K562 (cell line): ENCODE measurements around the gene LILRA6. TPM values are rescaled to one million over a fixed set of nuclear protein-coding genes. Genes with fewer than 3 reads are reported as not detected.

Source experiments
- ATAC-seq: fragments of 200-7000 bp; cut with Tn5 transposase; 3 replicates; pipeline ENCODE4 v1.9.1; 2020; ENCODE audit warnings: moderate library complexity
- BruUV-seq: library from RNA; stranded (reverse); fragments of 400-500 nt; replicated peaks from 2 replicates; lab custom pipeline; 2021; lab: Mats Ljungman, UMichigan
- CTCF ChIA-PET: fragments of 300-600 bp; formaldehyde crosslinking; extraction: SDS; loops from one replicate; lab custom pipeline; 2021; ENCODE audit warnings: low intra/inter-chr PET ratio; lab: Yijun Ruan, JAX
- POLR2A ChIA-PET: fragments of 300-600, 350-650 bp; sonication (Branson Sonifier 250); formaldehyde crosslinking; extraction: SDS; loops from one replicate; lab custom pipeline; 2021; ENCODE audit warnings: antibody characterized with exemption, inconsistent platforms; lab: Yijun Ruan, JAX
- DNase-seq, 4 experiments: peaks; one replicate each; pipeline versions ENCODE4 v3.0.0 to v3.0.0-alpha.2; 2011 to 2018; ENCODE audit warnings: low spot score in 3 of 4, mixed read lengths in 3 of 4; ENCODE audit errors: extremely low read depth in 1 of 4
- FAIRE-seq: peaks from 2 replicates; lab custom pipeline; 2011; peaks lifted over from hg19 to GRCh38; lab: Jason Lieb, UNC
- H2AFZ ChIP-seq: 2 replicates; pipeline ENCODE4 v1.6.0; 2011; ENCODE audit warnings: low read depth, low read length, control low read depth, inconsistent platforms
- H3K27ac ChIP-seq: fragments of 200-600 bp; 3 replicates; pipeline ENCODE4 v1.8.0; 2011; ENCODE audit warnings: low read depth, mild to moderate bottlenecking, control low read depth, inconsistent platforms, low read length, moderate library complexity, mixed read lengths; ENCODE audit errors: extremely low read depth
- H3K27me3 ChIP-seq, 2 experiments: fragments of 300-600 bp in 1 of 2; 2 replicates in 1 of 2; 3 replicates in 1 of 2; pipeline versions ENCODE4 v1.6.0 to v1.8.0; 2011; ENCODE audit warnings: inconsistent platforms in 2 of 2, low read length in 2 of 2, mild to moderate bottlenecking in 1 of 2, mixed read lengths in 1 of 2, moderate library complexity in 1 of 2; ENCODE audit not compliant: control insufficient read depth in 2 of 2, insufficient read depth in 2 of 2
- H3K36me3 ChIP-seq: fragments of 300-600 bp; 3 replicates; pipeline ENCODE4 v1.8.0; 2011; ENCODE audit warnings: mild to moderate bottlenecking, low read length, inconsistent platforms; ENCODE audit not compliant: control insufficient read depth, insufficient read depth
- H3K4me1 ChIP-seq, 2 experiments: fragments of 200-600 bp in 1 of 2; replicated peaks in 1 of 2; 2 replicates in 1 of 2; 3 replicates in 1 of 2; pipeline versions ENCODE4 v1.5.1 to v1.8.0; 2011; ENCODE audit warnings: inconsistent platforms in 2 of 2, low read length in 2 of 2, mild to moderate bottlenecking in 1 of 2, mixed read lengths in 1 of 2, moderate library complexity in 1 of 2; ENCODE audit not compliant: control insufficient read depth in 2 of 2, insufficient read depth in 2 of 2
- H3K4me2 ChIP-seq: 2 replicates; pipeline ENCODE4 v1.6.1; 2011; ENCODE audit warnings: low read length, control low read depth, inconsistent platforms, mixed read lengths; ENCODE audit not compliant: insufficient read depth
- H3K4me3 ChIP-seq: fragments of 200-600 bp; sonication (generic), shearing (Covaris generic); 2 replicates; pipeline ENCODE4 v1.5.1; 2016; ENCODE audit warnings: control low read depth, inconsistent platforms
- H3K79me2 ChIP-seq: fragments of 200-600 bp; 3 replicates; pipeline ENCODE4 v1.8.0; 2011; ENCODE audit warnings: low read length, inconsistent platforms; ENCODE audit not compliant: control insufficient read depth, insufficient read depth
- H3K9ac ChIP-seq, 2 experiments: 2 replicates each; pipeline versions ENCODE4 v1.6.0 to v1.6.1; 2011; ENCODE audit warnings: low read depth in 2 of 2, low read length in 2 of 2, control low read depth in 1 of 2, inconsistent platforms in 1 of 2, mild to moderate bottlenecking in 1 of 2, mixed read lengths in 1 of 2; ENCODE audit not compliant: insufficient read depth in 1 of 2
- H3K9me1 ChIP-seq: one replicate; pipeline ENCODE4 v1.6.0; 2011; ENCODE audit warnings: inconsistent platforms, mild to moderate bottlenecking, low read length, moderate library complexity; ENCODE audit not compliant: control insufficient read depth, insufficient read depth
- H3K9me3 ChIP-seq: replicated peaks from 2 replicates; pipeline ENCODE4 v1.5.1; 2011; ENCODE audit warnings: low read depth, low read length, inconsistent platforms; ENCODE audit not compliant: control insufficient read depth, insufficient read depth
- H4K20me1 ChIP-seq: replicated peaks from 2 replicates; pipeline ENCODE4 v1.6.1; 2011; ENCODE audit warnings: low read length, inconsistent platforms, mixed read lengths; ENCODE audit not compliant: control insufficient read depth, insufficient read depth
- DACH1 ChIP-seq: fragments of 450-650 bp; IDR thresholded peaks from 2 replicates; pipeline ENCODE4 v1.6.1; 2018; ENCODE audit not compliant: partially characterized antibody
- EHMT2 ChIP-seq: fragments of 450-650 bp; IDR thresholded peaks from 2 replicates; pipeline ENCODE4 v1.6.1; 2018; ENCODE audit warnings: antibody characterized with exemption
- ESRRA ChIP-seq: fragments of 450-650 bp; IDR thresholded peaks from 2 replicates; pipeline ENCODE4 v1.6.1; 2014; ENCODE audit warnings: low read depth, mild to moderate bottlenecking, moderate library complexity, borderline replicate concordance
- FOXK1 ChIP-seq: sonication (generic); formaldehyde crosslinking; IDR thresholded peaks from 2 replicates; pipeline ENCODE4 v1.8.0; 2022; ENCODE audit warnings: missing genetic modification reagents, mild to moderate bottlenecking, borderline replicate concordance
- HNRNPK ChIP-seq: fragments of 200-400 bp; formaldehyde crosslinking; IDR thresholded peaks from one replicate; pipeline ENCODE4 v1.6.1; 2018; ENCODE audit warnings: mild to moderate bottlenecking, low read depth, low read length; ENCODE audit not compliant: poor library complexity, severe bottlenecking
- POLR2G ChIP-seq: fragments of 200-400 bp; formaldehyde crosslinking; IDR thresholded peaks from 2 replicates; pipeline ENCODE4 v1.6.1; 2017; ENCODE audit warnings: low read depth, mild to moderate bottlenecking, antibody characterized with exemption, low read length, moderate library complexity
- POLR3G ChIP-seq: IDR thresholded peaks from 2 replicates; pipeline ENCODE4 v1.6.1; 2011; ENCODE audit not compliant: insufficient read length, insufficient replicate concordance; ENCODE audit errors: extremely low read depth
- POU5F1 ChIP-seq: fragments of 150-350 bp; IDR thresholded peaks from 2 replicates; pipeline ENCODE4 v1.6.1; 2014; ENCODE audit warnings: borderline replicate concordance, low read length, low read depth, mild to moderate bottlenecking; ENCODE audit not compliant: partially characterized antibody
- RAD21 ChIP-seq, 2 experiments: fragments of 250-450 bp in 1 of 2; fragments of 450-650 bp in 1 of 2; sonication (Bioruptor Pico) in 1 of 2; formaldehyde crosslinking in 1 of 2; IDR thresholded peaks in 1 of 2; conservative IDR thresholded peaks in 1 of 2; 2 replicates each; pipeline versions ENCODE4 v1.4.0 to v1.8.0; 2020 to 2022; ENCODE audit warnings: mild to moderate bottlenecking in 2 of 2, moderate library complexity in 1 of 2
- RBFOX2 ChIP-seq: fragments of 200-400 bp; formaldehyde crosslinking; IDR thresholded peaks from 2 replicates; pipeline ENCODE4 v1.6.1; 2017; ENCODE audit warnings: low read depth, mild to moderate bottlenecking, low read length, moderate library complexity
- SLC30A9 ChIP-seq: fragments of 250-450 bp; sonication (Bioruptor Pico); IDR thresholded peaks from 2 replicates; pipeline ENCODE4 v1.8.0; 2022; ENCODE audit warnings: mild to moderate bottlenecking, moderate library complexity
- TBP ChIP-seq: optimal IDR thresholded peaks from 2 replicates; pipeline ENCODE3; 2011; ENCODE audit warnings: low read depth, low read length, improper control_type of control experiment
- THRAP3 ChIP-seq: fragments of 450-650 bp; IDR thresholded peaks from 2 replicates; pipeline ENCODE4 v1.6.1; 2016; ENCODE audit warnings: mild to moderate bottlenecking, inconsistent platforms, borderline replicate concordance
- XRCC4 ChIP-seq: IDR thresholded peaks from one replicate; pipeline ENCODE4 v1.6.1; 2011; ENCODE audit not compliant: insufficient read depth, insufficient read length; ENCODE audit errors: extremely low read depth
- ZBTB1 ChIP-seq: sonication (generic); formaldehyde crosslinking; IDR thresholded peaks from 2 replicates; pipeline ENCODE4 v1.8.1; 2023; ENCODE audit warnings: missing genetic modification reagents, low read depth, mild to moderate bottlenecking, borderline replicate concordance
- ZBTB7A ChIP-seq: IDR thresholded peaks from 2 replicates; pipeline ENCODE4 v1.6.1; 2011; ENCODE audit warnings: low read depth, mild to moderate bottlenecking, low read length, moderate library complexity, borderline replicate concordance; ENCODE audit not compliant: control insufficient read depth
- ZFP36 ChIP-seq: fragments of 150-350 bp; IDR thresholded peaks from 2 replicates; pipeline ENCODE4 v1.6.1; 2018; ENCODE audit warnings: low read length, low read depth; ENCODE audit not compliant: partially characterized antibody
- ZNF239 ChIP-seq: fragments of 250-450 bp; sonication (Bioruptor Pico); IDR thresholded peaks from 2 replicates; pipeline ENCODE4 v1.4.0; 2020; ENCODE audit warnings: mild to moderate bottlenecking
- ZNF431 ChIP-seq: sonication (generic); formaldehyde crosslinking; IDR thresholded peaks from 2 replicates; pipeline ENCODE4 v1.8.0; 2022; ENCODE audit warnings: mild to moderate bottlenecking, missing genetic modification reagents
- ZNF780A ChIP-seq: fragments of 250-450 bp; sonication (Bioruptor Pico); IDR thresholded peaks from 2 replicates; pipeline ENCODE4 v1.5.0; 2021; ENCODE audit warnings: mild to moderate bottlenecking
- WGBS: fragments of 100-300 bp; shearing (Covaris generic); methylation state at CpG from one replicate; pipeline ENCODE4 v1.1.6; 2016; ENCODE audit warnings: low coverage, mixed read lengths; ENCODE audit not compliant: insufficient coverage; ENCODE audit errors: missing lambda C conversion rate; 5-methylcytosine and 5-hydroxymethylcytosine counted together
- in situ Hi-C: fragments of 300-500 bp; cut with MboI; formaldehyde crosslinking; loops from 4 replicates; pipeline ENCODE4 v1.15.0; 2018; ENCODE audit warnings: inconsistent platforms, mixed read lengths
- intact Hi-C: fragments of 100-400 bp; cut with micrococcal nuclease; formaldehyde crosslinking; loops from 2 replicates; pipeline ENCODE4 v1.14.2; 2022
- polyA plus RNA-seq, 8 experiments: library from polyadenylated mRNA; depleted of rRNA in 4 of 8; stranded (reverse) in 5 of 8; unstranded in 3 of 8; fragments of >200 nt; fragmentation: Nextera tagmentation in 2 of 8; fragmentation: Illumina TruSeq in 1 of 8; extraction: Ambion mirVana in 2 of 8; extraction: Trizol in 1 of 8; gene quantifications; 2 replicates each; pipeline versions ENCODE4 v1.2.1 to v1.2.3, GENCODE V29; 2011 to 2014; ENCODE audit warnings: inconsistent platforms in 1 of 8, missing spikeins in 1 of 8
- total RNA-seq, 7 experiments: library from RNA; depleted of rRNA in 6 of 7; stranded (reverse); fragments of >200 nt in 6 of 7; fragmentation: Illumina TruSeq in 2 of 7; extraction: Trizol in 2 of 7; gene quantifications; 2 replicates each; pipeline versions ENCODE4 v1.2.1 to v1.2.3, GENCODE V29; 2011 to 2021; ENCODE audit warnings: low replicate concordance in 1 of 7
- TF ChIP-seq, protein P1 (sequence below): sonication (generic); formaldehyde crosslinking; IDR thresholded peaks from 2 replicates; pipeline ENCODE4 v1.8.0; 2022; ENCODE audit warnings: missing genetic modification reagents, mild to moderate bottlenecking, moderate library complexity, borderline replicate concordance
- TF ChIP-seq, protein P2 (sequence below): sonication (generic); formaldehyde crosslinking; IDR thresholded peaks from 2 replicates; pipeline ENCODE4 v1.8.1; 2022; ENCODE audit warnings: missing genetic modification reagents

LILRA6 gene
- total and polyA plus RNA-seq, 9 of the 15 experiments (the other 6 are each of a cell fraction or from before 2014, with no cell fraction given) = 0.03 TPM; not detected in 8

DNA sequence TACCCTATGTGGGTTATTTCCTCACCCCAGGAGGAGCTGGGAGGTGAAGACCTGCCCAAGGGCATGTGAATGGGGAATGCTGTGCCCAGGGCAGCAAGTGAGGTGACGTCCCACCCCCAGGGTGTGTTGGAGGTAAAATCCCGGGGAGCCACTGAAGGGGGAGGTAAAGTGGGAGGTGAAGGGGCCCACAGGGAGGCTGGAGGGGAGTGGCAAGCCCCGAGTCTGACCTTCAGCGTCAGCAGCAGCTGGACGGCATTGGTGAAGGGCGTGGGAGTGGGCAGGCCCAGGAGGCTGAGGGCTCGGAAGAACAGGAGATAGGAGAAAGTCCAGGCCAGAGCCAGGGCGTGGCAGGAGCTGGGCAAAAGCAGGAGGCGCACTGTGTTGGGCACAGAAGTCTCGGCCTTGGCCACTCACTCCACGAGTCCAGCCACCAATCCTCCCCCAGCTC, 55.6 kb downstream of the LILRA6 start:
- FAIRE-seq = no peak
- Histone ChIP-seq H3K36me3 (peaks cover 45% of the 10 kb centered on the region), H3K4me3 (0 out of 2 replicates have a peak overlapping the region, but pooled peaks have one; percentile 17), H3K4me2 (peak overlapping the region; percentile 67), H3K27me3 (no peaks in the 10 kb centered on the region), H3K4me1 (peaks cover 24 to 48% of the 10 kb centered on the region in 2 experiments), H3K9me3 (no peaks in the 10 kb centered on the region), H4K20me1 (no peaks in the 10 kb centered on the region), H3K79me2 (peaks cover 46% of the 10 kb centered on the region), H3K9me1 (peaks cover 5% of the 10 kb centered on the region), H2AFZ (no peak overlapping the region), H3K27ac (peak overlapping the region; percentile 100), H3K9ac (peak overlapping the region; percentile 84 to 99)
- WGBS = 60% methylated on average over 11 of the region's 11 CpGs
- peak in 3 of 4 experiments; percentile 39 to 47 (median 44) for DNase-seq
- intact Hi-C loops = loop anchor here (5.0 kb wide), 1 partner anchor 45 kb away; no protein-coding TSS in a partner anchor
- POLR2A ChIA-PET = interaction anchor here (0.8 to 2.0 kb wide), 2 partner anchors 14 to 23 kb away, joined by 3 to 8 read pairs; partner anchors contain the start of gene RPS9
- CTCF ChIA-PET = no interaction called here
- no TSS peak for BruUV-seq
- in situ Hi-C loops = no loop called here
- no peak for ATAC-seq
- TF ChIP-seq HNRNPK (no peak), ZFP36 (no peak), POLR3G (no peak), ZNF239 (CRISPR knock-in tag) (no peak), TBP (no peak), SLC30A9 (CRISPR knock-in tag) (no peak), FOXK1 (CRISPR knock-in tag) (no peak), ZNF431 (no peak), ZNF780A (CRISPR knock-in tag) (no peak), XRCC4 (no peak), THRAP3 (no peak), POU5F1 (no peak), ESRRA (no peak), ZBTB7A (no peak), DACH1 (no peak), POLR2G (0 out of 2 replicates have a peak, but pooled peaks have one; percentile 30), RBFOX2 (peak; percentile 33; the same call in 1 of the 2 replicates), EHMT2 (no peak), ZBTB1 (CRISPR knock-in tag) (no peak), RAD21 (CRISPR knock-in tag; conservative IDR thresholded peaks at IDR 0.05 in 1 of 2, IDR thresholded peaks at IDR 0.05 in 1 of 2) (no peak)
- TF ChIP-seq, protein P1, sequence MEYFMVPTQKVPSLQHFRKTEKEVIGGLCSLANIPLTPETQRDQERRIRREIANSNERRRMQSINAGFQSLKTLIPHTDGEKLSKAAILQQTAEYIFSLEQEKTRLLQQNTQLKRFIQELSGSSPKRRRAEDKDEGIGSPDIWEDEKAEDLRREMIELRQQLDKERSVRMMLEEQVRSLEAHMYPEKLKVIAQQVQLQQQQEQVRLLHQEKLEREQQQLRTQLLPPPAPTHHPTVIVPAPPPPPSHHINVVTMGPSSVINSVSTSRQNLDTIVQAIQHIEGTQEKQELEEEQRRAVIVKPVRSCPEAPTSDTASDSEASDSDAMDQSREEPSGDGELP (CRISPR knock-in tag) = peak; percentile 53; the same call in 1 of the 2 replicates
- TF ChIP-seq, protein P2, sequence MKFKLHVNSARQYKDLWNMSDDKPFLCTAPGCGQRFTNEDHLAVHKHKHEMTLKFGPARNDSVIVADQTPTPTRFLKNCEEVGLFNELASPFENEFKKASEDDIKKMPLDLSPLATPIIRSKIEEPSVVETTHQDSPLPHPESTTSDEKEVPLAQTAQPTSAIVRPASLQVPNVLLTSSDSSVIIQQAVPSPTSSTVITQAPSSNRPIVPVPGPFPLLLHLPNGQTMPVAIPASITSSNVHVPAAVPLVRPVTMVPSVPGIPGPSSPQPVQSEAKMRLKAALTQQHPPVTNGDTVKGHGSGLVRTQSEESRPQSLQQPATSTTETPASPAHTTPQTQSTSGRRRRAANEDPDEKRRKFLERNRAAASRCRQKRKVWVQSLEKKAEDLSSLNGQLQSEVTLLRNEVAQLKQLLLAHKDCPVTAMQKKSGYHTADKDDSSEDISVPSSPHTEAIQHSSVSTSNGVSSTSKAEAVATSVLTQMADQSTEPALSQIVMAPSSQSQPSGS = no peak
